ENCODE data around the gene ZFYVE9.
"Not testable (repeated sequence)": the region's sequence is repeated elsewhere in the genome, so short reads cannot be mapped to it uniquely, and the experiment has no call there.

The ZFYVE9 gene, protein sequence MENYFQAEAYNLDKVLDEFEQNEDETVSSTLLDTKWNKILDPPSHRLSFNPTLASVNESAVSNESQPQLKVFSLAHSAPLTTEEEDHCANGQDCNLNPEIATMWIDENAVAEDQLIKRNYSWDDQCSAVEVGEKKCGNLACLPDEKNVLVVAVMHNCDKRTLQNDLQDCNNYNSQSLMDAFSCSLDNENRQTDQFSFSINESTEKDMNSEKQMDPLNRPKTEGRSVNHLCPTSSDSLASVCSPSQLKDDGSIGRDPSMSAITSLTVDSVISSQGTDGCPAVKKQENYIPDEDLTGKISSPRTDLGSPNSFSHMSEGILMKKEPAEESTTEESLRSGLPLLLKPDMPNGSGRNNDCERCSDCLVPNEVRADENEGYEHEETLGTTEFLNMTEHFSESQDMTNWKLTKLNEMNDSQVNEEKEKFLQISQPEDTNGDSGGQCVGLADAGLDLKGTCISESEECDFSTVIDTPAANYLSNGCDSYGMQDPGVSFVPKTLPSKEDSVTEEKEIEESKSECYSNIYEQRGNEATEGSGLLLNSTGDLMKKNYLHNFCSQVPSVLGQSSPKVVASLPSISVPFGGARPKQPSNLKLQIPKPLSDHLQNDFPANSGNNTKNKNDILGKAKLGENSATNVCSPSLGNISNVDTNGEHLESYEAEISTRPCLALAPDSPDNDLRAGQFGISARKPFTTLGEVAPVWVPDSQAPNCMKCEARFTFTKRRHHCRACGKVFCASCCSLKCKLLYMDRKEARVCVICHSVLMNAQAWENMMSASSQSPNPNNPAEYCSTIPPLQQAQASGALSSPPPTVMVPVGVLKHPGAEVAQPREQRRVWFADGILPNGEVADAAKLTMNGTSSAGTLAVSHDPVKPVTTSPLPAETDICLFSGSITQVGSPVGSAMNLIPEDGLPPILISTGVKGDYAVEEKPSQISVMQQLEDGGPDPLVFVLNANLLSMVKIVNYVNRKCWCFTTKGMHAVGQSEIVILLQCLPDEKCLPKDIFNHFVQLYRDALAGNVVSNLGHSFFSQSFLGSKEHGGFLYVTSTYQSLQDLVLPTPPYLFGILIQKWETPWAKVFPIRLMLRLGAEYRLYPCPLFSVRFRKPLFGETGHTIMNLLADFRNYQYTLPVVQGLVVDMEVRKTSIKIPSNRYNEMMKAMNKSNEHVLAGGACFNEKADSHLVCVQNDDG (N-terminal part only)

DNA sequence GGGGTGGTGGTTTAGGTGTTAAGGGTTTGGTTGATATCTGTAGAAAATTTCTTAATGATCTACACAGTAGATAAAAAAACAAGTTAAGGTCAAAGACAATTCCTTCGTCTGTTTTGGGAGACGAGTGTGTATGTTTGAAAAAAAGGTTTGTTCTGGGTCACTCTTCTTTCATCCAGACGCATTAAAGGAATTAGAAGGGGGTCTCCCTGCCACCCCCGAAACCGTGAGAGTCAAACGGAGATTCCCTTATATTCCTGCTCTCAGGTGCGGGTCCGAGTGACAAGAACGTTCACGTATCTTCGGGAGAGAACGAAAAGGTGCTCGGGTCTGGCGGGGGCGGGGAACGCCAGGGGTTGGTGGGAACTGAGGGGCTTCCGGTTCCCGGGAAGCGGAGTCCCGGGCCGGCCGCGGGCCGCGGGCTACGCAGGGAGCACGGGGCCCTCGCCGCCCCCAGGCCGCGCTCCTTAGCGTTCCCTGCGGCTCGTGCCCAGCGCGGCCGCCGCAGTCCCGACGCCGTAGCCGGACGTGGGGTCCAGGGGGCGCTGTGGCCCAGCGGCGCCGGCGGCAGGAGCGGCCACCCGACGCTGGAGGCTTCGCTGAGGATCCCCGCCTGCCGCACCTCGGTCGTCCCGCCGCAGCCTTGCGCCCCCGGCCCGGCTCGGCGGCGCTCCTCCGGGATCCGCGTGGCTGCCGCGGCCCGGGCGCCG lies at the start of gene ZFYVE9:
Gene ZFYVE9, plus strand, starts transcription at position 577 of the 707 bp plus-strand sequence. CDS start 91,118 bp downstream, outside the sequence.
- DNase-seq, result peak; percentile 85

DNA sequence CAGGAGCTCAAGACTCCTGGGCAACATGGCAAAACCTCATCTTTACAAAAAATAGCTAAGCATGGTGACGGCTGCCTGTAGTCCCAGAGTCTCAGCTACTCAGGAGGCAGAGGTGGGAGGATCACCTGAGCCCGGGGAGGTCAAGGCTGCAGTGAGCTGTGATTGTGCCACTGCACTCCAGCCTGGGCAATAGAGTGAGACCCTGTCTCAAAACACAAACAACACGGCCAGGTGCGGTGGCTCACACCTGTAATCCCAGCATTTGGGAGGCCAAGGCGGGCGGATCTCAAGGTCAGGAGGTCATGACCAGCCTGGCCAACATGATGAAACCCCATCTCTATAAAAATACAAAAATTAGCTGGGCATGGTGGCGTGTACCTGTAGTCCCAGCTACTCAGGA lies 47.6 kb upstream of the ZFYVE9 start:
- DNase-seq, result not testable (repeated sequence)

DNA sequence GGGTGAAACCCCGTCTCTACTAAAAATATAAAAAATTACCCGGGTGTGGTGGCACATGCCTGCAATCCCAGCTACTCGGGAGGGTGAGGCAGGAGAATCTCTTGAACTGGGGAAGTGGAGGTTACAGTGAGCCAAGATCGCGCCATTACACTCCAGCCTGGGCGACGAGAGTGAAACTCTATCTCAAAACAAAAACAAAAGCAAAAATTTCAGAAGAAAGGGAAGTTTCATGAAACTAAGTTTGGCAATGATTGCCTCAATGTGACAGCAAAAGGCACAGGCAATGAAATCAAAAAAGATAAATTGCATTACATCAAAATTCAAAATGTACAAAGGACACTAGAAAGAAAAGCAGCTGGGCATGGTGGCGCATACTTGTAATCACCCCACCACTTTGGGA lies 45.7 kb upstream of the ZFYVE9 start:
- DNase-seq, result no peak

DNA sequence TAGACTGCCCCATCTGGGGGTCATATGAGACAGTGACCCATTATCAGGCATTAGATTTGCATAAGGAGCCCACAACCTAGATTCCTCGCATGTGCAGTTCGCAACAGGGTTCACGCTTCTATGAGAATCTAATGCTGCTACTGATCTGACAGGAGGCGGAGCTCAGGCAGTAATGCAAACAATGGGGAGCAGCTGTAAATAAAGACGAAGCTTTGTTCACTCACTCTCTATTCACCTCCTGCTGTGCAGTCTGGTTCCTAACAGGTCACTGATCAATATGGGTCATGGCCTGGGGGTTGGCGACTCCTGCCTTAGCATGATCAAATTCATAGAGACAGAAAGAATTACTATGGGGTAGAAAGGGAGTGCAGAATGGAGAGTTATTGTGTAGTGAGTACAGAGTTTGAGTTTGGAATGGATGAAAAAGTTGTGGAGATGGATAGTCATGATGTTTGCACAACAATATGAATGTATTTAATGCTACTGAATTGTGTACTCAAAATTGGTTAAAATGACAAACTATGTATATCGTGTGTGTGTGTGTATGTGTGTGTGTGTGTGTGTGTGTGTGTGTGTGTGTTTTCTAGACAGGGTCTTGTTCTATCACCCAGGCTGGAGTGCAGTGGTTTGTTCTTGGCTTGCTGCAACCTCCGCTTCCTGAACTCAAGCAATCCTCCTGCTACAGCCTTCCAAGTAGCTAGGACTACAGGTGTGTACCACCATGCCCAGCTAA lies 43.6 kb upstream of the ZFYVE9 start:
- DNase-seq, result no peak

DNA sequence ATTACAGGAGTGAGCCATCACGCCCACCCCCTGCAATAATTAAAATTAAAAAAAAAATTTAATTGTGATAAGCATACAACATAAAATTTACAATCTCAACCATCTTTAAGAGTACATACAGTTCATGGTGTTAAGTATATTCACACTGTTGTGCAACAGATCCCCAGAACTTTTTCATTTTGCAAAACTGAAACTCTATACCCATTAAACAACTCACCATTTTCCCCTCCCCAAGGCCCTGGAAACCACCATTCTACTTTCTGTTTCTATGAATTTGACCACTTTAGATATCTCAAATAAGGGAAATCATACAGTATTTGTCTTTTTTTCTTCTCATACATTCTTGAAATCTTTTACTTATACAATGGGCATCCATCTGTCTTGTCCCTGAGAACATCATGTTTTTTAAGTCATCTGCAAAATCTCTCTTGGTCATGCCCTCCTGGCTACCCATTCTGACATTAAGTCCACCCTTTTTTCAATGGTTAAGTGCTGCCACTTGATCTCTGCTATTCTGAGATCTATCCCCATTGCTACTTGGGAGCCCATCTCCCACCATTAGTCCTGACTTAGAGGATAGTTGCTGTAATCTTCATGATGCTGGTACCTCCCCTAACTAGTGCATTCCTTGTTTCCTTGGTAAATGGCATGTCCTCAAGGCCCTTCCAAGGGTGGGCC lies 39.4 kb upstream of the ZFYVE9 start:
- no peak for DNase-seq

DNA sequence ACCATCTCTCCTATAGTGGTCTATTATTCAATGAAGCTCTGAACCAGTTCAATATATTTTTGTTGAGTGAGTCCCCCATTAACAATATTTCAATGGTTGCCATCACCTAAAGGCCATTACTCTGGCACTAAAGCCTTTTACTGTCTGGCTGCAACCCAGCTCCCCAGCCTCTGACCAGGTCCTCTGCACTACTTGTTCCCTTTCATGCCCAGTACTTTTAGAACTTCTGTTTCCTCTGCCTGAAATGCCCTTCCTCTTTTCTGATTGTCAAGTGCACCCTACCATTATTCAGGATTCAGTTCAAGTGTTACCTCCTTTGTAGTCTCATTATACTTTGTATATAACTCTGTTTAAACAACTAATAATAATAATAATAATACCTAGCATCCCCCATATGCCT lies 30.4 kb upstream of the ZFYVE9 start:
- no peak for DNase-seq

DNA sequence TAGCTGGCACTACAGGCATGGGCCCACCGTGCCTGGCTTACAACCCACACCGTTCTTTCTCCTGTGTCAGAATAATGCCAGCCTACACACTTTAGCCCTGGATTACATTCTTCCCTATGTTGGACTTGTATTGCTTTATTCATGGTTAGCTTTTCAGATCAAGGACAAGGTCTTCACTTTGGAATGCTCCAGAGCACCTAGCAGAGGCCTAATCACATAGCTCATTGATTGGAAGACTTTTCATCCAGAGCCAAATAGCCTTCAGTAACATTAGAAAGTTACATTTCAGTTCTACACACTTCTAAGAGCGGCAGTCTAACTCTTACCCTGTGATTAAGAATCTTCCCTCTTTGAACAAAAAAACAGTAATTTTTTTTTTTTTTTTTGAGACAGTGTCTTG lies 29.4 kb upstream of the ZFYVE9 start:
- DNase-seq, result no peak

DNA sequence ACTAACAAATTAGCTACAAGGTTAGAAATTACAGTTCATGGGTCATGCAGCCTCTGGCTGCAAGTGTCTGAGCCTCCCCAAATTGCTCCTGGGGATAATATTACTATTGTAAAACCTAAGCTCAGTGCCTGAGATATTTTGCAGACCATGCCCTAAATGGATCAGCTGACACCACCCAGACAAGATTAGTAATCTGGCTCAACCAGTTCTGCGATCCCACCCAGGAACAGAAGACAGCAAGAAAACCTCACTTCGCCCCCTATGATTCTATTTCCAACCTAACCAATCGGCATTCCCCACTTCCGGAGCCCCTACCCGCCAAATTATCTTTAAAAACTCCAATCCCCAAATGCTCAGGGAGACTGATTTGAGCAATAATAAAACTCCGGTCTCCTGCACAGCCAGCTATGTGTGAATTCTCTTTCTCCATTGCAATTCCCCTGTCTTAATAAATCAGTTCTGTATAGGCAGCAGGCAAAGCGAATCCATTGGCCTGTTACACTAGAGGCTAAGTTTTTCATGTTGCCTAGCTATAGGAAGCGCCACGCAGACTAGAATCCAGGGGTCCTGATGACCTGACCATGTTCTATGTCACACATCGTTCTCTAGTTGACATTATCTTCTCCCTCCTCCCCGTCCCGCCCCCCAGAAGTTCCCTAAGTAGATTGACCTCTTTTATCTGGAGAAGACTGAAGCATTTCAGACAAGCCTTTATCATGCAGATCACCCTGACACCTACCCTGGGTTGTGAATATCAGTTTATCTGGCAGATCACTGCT lies 22.4 kb upstream of the ZFYVE9 start:
- no peak for DNase-seq

DNA sequence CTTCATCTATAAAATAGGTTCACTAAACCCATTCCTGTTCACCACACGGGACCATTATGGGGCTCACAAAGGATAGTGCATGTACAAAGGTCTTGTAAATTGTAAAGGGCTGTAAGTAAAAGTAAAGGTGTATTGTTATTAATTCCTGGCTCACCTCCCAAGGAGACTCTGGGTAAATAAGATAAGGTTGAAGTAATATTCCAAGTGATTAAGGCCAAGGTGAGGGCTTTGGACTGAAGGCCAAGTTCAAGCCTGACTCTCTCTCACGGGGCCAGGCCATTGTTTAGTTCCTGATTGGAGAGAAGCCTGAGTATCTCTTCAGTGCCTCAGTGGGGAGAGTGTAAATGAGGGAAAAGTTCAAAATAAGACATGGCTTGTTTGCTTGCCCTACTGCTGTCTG lies 19.5 kb upstream of the ZFYVE9 start:
- no peak for DNase-seq

DNA sequence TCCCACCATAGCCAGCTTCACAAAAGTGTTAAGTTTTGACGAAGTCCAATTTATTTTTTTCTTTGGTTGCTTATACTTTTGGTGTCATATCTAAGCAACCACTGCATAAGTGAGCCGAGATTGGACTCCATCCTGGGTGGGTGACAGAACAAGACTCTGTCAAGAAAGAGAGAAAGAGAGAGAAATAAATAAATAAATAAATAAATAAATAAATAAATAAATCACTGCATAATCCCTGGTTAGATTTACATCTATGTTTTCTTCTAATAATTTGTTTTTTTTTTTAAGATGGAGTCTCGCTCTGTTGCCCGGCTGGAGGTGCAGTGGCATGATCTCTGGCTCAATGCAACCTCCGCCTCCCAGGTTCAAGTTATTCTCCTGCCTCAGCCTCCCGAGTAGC lies 18.3 kb upstream of the ZFYVE9 start:
- no peak for DNase-seq

DNA sequence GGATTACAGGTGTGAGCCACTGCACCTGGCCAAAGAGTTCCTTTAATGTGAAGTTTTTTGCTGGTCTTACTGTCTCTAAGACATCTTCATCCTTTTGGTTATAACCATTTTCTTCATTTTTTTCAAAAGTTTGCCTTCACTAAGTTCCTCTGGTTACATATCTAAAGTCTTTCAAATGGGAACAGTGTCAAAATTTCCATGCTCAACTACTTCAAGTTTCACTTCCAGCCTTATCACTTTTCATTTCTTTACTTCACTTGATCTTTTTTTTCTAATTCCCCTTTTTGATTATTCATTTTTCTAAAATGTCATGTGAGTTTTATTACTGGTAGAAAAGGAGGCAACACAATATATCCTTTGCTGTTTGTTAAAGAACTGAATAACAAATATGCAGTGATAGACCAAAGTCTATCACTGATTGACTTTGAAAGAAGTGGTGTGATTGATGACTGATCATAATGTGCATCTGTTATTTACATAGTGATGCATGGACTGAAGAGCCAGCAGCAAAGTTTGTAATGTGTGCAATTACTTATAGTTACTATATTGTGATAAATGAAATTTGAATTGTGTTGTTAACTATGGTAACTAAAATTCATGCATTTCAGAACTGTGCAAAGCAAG lies 16.0 kb upstream of the ZFYVE9 start:
- DNase-seq, result no peak

DNA sequence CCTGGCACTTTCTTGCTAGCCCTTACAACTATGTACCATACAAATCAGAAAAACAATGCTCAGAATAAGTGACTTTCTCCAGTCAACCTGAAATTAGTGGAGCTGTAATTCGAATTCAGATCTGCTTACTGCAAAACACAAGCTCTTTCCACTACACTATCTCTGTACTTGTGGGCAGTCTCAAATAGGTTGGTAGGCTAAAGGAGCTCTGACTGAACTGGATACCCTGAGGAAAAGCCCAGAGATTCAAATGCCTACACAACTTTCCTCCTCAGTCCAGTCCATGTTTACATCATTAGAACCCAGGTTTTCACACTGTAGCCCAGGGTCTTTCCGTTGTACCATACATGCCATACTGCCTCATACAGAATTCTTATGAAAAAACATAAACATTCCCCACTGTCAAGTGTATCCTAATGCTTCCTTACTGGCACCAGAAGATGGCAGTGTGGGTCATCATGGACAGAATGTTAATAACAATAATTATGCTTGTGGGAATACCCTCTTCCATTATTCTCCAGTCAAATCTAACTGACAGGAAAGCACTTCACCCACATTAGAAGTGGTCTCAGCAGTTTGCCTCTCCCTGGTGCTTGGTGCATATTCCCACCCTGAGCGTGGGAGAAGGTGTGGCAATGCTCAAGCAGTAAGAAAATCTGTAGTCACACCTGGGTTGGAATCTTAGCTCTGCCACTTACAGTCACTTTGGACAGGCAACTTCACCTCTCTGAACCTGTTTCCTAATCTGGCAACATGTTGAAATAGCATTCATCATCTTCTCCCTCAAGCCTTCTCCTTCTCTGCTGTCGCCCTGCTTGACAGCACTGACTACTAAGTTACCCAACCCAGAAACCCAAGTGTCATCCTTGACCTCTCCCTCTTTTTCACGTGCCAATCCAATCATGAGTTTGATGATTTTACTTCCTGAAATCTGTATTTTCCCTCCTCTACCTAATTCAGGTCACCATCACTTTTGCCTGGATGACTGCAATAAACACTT lies 14.4 kb upstream of the ZFYVE9 start:
- peak; percentile 20 for DNase-seq

DNA sequence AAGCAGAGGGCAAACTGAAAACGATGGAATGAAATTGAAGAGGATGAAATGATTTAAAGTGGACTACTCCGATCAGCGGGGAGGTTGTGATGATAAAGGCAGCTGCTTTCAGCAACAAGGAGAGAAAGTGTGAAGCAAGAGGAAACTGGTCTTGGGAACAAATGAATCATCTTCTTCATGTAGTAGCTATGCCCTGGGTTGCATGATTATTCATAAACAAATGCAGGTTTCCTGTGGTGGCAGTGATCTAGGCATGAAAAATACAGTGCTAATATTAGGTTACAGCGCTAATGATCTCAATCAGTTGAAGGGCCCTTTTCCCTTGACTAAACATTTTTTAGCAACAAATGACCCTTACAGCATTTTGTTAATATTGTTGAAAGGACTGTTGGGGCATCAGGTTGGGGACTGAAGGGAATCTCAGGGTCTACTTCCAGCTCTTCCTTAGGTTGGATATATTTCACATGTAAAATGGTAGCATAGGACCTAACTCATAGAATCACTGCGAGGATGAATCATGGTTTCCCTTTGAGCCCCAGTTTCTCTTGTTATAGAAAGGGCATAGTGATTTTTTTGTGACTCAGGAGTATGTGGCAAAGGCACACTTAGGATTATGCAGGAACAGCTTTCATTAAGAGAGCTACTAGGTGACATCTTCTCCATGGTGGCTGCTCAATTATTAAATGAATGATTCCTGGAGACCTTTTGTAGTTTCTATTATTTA lies 1.9 kb upstream of the ZFYVE9 start:
- no peak for DNase-seq

DNA sequence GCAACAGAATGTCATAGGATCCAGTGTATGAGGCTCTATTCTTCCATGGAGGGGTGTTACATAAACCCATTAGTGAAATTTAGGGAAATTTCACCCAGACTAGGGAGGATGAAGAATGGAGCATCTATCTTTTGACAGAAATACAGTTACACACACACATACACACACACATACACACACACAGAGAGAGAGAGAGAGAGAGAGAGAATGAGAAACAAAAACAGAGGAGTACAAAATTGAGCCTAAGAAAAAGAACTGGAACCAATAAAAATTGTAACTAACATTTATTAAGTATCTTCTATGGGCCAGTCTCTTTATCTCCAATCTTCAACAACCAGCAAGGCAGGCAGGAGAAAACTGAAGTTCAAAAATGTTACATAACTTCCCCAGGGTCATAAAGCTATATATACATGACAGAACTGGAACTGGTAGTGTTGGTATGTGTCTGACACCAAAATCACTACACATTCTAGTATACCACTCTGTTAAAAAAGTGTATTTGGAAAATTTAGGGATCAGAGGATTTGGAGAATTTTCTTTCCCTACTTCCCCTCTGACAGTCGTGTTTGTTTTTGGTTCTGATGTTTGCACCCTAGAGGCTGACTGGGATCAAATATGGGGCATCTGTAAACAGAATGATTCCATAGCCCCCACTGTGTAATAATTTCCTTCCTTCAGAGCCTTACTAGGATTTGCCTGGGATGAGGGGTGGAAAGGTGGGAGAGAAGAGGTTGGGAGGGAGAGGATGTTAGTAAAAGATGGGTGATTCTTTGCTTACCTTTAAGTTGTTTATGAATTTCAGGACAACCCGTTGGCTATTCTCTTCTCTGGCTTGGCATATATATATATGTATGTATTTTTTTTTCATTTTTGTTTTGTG lies 1.0 kb upstream of the ZFYVE9 start:
- no peak for DNase-seq

DNA sequence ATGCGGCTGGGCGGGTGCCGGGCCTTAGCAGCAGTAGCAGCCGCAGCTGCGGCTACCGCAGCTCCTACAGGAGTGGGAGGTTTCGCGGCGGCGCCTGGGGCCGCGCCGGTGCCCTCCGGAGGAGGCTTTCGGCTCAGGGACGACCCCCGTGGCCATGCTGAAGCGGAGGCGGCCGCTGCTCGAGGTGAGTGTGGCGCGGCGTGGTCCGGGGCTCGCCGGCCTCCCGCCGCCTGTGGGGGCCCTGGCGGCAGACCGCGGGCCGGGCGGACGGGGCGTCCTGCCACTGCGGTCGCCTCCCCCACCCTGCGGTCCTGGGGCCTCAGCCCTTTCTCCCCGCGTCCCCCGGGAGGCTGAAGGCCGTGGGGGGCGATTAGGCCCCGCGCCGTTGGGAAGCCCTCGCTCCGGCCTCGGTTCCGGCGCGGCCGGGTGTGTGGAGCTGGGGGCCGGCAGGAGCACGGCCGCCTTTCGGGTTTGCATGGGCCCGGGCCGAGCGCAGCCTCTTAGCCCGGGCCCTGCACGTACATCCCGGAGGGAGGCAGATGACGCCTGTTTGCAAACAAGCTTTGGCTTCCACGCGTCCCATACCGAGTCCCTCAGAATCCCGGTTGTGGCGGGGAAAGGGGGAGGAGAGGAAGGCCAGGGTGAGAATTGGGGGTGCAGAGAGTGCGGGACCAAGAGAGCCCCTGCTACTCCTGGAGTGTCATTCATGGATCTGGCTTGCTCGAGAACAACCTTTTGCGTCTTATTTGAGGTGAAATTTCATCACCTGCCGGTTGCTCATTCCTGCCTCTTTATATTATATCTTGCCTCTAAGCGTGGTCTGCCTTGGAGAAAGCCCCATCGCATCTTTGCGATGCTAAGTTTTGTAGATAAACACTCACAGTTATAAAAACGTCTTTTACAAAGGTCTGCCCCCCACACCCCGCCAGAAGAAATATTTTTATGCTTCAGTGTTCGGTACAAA lies 613 bp downstream of the ZFYVE9 start:
- DNase-seq, result peak; percentile 74

DNA sequence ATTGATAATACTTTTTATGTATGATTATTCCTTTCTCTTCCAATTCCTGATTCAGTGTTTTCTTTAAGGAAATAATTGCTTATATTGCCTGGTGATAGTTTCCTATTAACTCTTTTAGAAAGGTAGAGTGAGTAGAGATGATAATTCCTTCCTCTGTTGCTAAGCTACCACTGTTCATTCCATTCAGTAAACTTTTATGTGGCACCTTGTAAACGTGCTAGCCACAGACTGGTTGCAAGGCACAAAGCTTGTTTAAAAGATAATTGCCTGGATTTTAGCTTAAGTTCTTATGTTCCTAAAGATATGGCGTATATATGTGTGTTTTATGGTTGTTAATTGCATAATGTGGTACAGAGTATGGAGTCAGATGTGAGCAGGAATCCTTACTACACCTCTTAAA lies 3.2 kb downstream of the ZFYVE9 start:
- DNase-seq, result no peak

Data from femur (tissue), 1 donor.